Globus pallidus (tissue), 1 donor: ENCODE results near the gene CARD11.

ENCODE experiments used
- DNase-seq: peaks from one replicate; pipeline ENCODE4 v3.0.0-alpha.2; 2015; ENCODE audit warnings: low spot score

The CARD11 gene

DNA sequence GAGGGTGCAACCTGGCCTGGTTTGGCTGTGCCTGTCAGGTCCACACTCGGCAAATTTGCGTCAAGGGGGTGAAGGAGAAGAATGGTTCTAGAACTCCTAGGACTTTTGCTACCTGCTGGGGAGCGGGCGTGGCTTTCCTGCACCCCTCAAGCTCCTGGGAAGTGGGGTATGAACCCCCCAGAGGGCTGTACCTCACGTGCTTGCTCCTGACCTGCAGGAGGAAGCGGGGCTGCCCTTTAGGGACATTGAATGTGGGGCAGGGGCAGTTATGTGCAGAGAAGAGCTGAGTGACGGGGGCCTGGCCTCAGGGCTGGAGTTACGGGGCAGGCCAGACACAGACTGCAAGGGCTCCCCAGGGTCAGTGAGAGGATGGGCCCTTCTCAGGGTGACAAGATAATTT, 138.2 kb downstream of the CARD11 start:
- DNase-seq: no peak

DNA sequence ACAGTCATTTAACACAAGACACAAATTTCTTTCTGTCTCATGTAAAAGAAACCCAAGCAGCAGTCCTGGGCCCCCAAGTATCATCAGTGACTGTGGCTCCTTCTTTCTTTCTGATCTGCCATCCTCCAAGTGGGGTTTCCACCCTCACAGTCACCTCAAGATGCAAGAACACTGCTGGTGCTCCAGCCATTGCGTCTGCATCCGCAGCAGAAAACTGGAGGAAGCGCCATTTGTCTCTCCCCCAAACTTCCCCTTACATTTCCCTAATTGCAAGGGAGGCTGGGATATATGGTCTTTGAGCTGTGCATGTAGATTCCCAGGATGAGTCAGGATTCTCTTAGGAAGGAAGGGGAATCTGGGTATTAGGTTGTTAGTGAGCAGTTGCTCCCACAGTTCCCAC, 138.6 kb downstream of the CARD11 start:
- no peak for DNase-seq

DNA sequence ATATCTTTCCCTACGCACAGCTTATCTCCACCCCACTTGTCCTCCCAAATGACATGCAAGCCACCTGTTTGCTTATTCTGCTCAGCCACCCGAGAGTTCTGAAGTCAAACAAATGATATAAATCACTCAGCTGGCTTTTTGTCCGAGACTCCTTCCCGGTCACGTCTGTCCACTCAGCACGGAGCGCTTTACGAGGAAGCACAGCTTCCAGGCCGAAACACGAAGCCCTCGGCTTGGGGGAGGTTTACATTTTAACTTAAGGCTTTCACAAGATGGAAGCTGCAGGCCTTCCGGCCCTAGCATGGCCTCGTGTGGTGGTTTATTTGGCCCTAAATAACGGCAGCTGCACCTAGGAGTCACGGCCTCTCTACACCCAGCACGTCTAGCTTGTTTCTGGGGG, 139.5 kb downstream of the CARD11 start:
- DNase-seq: no peak

DNA sequence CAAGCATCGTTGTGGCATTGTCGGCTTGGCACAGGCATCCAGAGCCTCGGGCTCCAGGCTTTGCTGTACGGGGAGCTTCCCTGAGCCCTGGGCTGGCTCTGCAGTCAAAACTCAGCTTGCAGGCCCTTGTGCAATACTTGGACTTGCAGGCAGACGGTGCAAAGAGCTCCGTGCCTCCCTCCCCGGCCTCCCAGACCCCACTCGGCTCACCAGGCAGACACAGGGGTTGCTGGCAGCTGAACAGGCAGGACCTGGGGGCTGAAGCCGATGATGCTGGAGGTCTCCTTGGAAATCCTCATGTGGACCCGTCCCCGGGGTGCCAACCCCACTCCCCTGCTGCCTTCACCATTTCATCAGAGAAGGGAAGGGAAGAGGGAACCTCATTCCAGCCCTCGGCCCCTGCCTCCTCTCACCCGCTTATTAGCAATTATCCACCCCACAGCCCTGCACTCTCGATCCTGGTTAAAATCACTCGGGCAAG, 139.9 kb downstream of the CARD11 start:
- no peak for DNase-seq

DNA sequence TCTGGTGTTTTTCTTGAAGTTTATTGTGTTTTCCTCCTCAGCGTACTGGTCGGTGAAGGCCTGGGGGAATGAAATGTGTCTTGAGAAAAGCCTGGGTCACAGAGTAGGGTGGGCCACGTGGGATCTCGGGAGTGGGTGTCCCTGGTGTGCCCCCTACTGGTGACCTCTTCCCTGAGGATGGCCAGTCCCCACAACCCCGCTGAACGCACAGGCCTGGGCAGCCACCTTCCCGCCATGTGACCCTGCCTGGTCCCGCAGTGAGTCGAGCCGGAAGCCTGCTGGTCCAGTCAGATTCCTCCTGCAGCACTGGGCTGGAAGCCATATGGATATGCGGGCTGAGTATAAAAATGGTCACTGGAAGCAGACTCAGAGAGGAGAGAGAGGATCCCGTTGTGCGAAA, 146.6 kb downstream of the CARD11 start:
- no peak for DNase-seq

DNA sequence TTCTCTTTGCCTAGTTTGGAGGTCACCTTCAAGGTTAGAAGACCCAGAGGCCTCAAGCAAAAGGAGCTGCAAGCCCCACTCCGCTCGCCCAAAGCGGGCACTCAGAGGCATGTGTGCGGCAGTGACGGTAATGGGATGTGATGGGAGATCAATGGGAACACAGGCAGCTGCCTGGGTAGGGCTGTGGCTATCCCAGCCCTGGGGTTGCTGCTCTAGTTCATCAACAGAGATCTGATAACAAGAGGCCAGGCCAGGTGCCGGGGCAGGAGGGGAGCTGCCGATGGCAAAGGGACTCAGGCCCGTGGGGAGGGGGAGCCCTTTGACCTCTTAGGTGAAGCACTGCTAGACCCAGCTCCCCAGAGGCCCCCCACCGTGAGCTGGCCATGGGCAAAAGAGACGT, 147.5 kb downstream of the CARD11 start:
- DNase-seq: no peak

DNA sequence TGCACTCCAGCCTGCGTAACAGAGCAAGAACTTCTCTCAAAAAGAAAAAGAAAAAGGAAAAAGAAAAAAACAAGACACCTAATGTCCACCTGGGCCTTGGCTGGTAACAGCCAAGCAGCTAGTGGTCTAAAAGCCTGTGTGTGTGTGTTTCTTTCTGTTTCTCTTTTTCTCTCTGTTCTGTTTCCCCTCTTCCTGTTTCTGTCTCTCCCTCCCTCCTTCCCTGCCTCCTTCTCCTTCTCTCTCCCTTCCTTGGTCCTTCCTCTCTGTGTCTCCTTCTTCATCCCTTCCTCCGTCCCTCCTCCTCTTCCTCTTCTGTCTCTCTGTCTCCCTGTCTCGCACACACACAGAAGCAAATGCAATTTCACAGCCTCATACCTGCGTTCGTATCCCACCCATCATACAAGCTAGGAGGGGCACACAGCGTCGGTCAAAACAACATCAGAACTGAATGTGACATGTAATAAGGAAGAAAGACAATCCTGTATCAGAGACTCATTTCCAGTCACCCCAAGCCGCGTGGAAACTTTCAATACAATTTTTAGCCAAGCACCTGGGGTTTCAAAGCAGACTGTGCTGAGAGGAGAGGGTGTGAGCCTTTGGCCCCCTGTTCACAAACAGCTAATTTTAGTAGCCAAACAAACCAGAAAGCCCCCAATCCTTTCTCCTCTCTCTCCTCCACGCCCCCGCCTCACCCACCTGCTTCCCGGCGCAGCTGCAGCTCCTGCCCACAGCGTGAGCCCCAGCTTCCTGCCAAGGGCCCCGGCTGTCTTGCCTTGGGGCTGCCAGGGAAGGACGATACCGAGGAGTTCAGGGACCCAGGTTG, 149.3 kb downstream of the CARD11 start:
- DNase-seq: no peak

DNA sequence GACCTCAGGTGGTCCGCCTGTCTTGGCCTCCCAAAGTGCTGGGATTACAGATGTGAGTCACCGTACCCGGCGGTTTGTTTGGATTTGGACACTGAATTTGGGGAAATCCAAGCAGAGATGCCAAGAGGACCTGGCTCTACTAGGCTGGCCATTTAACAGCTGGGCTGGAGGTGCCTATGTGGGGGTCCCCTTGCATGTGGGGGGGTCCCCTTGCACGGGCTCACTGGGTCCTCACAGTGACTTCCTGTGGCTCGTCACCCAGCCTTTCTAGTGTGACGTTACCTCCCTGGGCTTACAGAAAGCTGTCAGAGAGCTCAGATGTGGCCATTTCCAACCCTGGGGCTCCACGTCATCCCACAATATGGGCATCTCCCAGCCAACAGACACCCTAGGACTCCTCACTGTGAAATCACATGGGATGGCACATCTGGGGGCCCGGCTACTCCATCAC, 150.2 kb downstream of the CARD11 start:
- DNase-seq: no peak

DNA sequence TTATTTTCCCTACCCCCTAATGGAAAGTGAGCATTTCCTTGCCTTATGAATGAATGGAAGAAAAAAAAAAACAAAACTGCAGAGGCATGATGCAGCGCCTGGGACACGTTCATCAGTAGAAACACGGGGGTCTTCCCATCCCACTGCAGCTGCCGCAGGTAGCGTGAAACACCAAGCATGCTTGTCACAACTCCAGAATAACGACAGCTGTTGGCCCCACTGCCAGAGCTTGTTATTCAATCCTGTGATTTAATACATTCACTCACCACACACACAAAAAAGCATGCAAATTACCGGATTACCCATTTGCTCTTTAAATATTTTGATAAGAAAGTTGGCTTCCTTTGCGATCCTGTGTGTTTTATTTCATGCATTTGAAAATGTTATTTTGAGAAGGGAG, 151.1 kb downstream of the CARD11 start:
- no peak for DNase-seq

DNA sequence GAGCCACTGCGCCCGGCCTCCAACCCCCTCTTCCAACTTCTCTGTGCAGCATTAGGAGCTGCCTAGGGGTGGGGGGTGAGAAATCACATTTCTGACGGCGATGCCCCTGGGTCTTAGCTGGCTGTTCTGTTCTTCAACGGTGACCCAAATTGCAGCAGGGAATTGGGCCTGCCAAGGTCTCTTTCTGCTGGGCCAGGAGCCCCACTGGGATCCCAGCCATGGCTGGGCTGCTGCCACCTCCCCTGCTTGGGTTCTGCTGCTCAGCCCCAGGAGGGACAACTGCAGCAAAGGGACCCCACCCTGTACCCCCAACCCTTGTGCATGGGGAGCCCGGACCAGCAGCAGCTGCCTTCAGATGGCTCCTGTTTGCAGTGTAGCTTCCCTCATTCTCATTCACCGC, 155.9 kb downstream of the CARD11 start:
- DNase-seq: no peak

DNA sequence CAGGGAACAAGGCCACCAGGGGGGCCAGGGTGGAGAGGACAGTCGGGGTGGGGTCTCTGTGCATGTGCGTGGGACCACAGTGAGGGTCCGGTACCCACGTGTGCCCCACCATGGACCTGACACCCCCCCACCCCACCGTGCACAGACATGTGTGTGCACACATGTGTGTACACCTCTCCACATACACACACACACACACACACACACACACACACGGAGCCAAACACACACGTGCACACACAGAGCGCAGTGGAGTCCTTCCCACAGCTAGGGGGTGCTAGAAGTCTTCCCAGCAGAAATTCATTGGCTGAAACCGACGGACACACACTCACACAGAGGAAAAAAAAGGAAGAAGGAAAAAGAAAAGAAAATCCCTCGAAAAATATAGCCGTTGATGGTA, 156.8 kb downstream of the CARD11 start:
- DNase-seq: peak; percentile 47

DNA sequence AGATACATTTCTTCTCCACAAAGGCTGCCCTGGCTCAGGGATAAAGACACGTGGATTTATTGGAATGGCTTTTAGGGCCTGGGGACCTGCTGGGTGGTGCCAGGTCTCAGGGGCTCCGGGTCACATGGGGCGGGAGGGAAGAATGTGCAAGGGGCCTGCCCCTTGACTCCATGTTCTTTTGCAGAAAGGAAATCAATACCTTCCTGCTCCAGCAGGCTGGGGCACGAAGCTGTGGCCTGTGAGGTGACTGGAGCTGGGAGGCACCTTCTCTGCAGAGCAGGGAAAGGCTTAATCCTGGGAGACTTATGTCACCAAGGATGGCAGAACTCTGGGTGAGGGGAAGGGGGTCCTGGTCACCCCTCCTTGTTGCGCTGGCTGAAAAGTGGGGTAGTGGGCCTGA, 157.3 kb downstream of the CARD11 start:
- no peak for DNase-seq

DNA sequence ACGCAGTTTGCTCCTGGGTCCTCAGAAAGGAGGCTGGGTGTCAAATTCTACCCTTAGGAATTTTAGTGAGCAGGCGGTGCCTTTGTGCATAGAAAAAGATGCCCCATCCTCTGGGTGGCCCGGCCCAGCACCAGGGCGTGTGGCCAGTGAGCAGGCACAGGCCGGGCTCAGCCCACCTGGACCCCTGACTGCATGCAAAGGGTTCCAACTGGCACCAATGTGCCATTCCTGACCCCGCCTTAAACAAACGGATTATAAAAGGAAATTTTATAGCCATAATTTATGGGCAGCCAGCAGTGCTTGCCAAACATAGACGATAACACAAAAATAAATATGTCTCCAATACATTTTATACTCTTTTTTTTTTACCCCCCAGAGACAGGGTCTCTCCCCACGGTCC, 159.5 kb downstream of the CARD11 start:
- no peak for DNase-seq

DNA sequence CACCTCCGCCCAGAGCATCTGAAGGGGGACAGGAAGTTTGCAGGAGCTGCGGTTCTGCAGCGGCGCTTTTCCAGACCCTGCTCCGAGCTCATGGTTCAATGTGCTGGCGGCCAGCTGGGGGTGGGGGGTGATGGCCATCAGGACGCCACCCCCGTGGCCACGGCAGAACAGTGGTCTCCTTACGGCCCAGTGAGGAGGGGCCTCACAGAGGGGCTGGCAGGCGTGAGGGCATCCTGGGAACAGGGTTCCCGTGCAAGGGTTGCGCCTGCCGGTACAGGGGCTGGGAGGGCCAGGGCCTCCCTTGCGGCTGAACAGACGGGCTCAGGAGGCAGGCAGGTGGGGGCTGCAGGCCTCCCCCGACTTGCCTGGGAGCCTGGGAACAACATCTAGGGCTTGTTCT, 160.6 kb downstream of the CARD11 start:
- no peak for DNase-seq

DNA sequence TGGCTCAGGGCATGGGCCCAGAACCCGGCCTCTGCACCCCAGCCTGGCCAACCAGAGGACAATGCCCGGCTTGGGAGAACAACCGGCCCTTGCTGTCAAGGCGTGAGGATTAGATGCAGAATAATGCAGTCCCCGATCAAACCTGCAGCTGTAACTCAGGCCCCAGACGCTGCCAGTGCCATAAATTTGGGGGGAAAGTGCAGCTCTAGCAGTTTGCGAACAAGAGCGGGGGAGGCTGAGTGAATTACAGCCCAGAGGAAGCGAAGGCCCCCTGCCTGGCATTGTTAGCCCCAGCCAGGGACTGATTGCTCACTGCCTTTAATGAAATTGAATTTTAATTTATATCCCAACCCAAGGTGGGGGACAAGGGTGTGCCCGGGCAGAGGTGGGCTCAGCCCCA, 161.6 kb downstream of the CARD11 start:
- no peak for DNase-seq

DNA sequence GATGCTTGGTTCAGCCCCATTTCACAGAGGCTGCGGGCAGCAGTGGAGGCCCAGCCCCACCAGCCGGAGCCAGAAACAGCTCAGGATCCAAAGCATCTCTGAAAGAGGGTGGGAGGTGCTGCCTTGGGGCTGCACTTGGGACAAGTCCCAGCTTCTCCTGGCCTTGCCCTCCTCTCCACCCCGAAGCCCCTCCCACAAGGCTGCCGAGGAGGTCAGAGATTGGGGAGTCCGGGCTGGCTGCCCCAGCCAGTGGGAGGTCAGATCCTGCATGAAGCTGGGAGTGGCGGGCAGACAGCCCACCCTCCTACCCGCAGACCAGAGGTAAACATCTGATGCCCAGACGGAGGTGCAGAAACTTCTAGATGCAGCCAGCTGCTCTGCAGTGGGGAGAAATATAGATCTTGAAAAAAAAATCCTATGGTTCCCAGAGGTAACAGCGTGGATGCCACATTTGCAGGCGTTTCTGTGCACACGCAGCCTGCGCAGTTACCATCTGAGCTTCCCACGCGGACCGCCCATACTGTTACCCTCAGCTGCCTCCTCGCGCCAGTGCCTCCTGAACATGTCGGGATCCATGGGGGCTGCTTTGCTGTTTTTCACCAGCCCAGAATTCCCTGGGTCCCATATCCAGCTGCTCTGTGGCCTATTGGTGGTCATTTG, 162.7 kb downstream of the CARD11 start:
- DNase-seq: no peak

DNA sequence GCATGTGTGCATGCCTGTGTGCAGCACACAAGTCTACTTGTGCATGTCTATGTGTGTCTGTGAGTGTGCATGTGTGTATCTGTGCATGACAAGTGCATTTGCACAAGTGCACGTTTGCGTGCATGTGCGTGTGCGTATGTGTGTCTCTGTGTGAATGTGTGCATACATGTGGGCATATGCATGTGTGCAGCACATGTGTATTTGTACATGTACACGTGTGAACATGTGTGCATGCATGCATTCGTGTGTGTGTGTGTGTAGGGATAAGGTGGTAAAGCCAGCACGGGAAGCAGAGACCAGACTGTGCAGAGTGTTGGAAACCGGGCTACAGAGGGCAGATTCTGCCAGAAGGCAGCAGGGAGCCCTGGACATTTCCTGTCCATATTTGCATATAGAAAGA, 163.6 kb downstream of the CARD11 start:
- no peak for DNase-seq

DNA sequence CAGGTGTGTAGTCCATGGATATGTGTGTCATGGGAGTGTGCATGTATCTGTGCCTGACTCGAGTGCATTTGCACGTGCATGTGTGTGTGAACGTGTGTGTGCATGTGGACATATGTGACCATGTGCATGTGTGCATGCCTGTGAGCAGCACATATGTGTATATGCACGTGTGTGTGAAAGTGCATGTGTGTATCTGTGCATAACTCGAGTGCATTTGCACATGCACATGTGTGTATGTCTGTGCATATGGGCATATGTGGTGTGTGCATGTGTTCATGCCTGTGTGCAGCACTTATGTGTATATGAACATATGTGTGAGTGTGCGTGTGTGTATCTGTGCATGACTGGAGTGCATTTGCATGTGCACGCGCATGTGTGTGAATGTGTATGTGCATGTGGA, 164.3 kb downstream of the CARD11 start:
- no peak for DNase-seq

DNA sequence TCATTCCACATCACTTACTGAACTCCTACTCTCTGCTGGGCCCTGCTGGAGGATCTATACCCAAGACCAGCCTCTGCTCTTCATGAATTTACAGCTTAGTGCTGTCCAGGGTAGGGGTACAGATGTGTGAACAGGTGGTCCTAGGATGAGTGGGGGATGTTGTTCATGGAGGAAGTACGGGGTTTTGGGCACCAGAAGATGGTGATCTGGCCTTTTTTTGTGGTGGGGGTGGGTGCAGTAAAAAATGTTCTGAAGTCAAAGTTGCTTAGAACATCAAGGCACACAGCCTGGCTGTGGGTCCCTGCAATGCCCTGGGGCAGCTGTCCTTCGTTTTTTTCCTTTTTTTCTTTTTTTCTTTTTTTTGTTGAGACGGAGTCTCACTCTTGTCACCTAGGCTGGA, 165.4 kb downstream of the CARD11 start:
- DNase-seq: no peak

DNA sequence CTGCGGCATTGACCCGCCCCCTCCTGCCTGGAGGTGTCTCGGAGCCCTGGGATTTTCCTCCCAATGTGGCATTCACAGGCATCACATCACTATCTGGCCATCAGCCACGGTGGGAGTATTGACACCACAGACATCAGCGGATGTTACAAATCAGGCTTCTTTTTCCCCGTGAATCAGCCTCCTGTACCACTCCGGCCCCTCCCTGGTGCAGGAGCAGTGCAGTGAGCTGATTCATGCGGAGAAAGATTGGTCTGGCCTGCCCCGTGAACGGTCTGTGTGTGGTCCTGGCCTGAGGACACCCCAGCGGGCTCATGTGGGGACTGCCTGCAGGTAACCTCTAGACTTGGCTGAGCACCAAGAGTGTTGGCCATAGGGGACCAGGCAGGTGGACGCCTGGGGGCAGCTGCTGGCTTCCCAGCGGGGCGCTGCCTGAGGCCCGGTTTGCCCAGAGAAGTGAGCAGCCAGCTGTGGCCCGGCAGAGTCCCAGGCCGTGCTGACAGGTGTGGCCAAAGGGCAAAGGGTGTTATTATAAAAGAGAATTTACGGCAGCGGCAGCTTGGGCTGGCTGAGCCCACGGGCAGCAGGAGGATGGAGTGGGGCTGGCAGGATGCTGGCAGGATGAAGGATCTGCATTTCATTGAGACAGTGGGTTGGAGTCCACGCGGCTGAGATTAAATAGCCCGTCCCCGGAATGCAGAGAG, 167.5 kb downstream of the CARD11 start:
- DNase-seq: no peak

DNA sequence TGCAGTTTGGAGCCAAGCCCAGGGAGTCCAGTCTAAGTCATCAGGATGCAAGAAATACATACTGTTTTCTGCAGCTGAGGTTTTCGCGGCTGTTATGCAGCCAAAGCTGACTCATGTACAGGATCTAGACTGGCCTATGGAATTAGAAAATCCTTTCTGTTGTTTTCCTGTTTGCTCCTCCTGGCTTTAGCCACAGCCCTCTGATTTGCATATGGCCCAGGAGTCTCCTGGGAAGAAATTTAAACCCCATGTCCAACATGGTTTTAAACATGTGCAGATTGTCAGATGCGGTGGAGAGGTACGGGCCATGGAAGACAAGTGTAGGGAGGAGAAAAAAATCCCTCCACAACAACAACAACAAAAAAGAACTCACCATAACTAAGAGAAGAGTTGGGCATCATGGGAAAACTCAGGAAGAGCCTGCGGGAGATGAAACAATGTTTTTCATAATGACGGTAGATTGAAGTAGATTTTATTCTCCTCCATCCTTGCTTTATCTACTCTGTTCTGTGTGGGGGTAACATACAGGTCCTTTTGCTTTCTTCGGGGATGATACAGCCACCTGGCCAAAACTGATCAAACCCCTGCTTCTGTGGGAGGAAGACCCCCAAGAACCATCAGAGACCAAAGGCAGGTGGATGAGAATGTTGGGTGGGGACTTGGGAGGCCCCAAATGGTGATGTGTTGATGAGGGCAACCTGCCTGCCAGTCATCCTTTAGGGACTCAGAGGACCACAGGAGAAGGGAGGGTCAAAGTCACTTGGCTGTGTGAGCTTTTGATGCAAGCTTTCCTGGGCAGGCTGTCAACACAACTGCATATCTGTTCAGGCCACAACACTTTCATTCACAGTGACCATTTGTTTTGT, 169.7 kb downstream of the CARD11 start:
- DNase-seq: no peak

DNA sequence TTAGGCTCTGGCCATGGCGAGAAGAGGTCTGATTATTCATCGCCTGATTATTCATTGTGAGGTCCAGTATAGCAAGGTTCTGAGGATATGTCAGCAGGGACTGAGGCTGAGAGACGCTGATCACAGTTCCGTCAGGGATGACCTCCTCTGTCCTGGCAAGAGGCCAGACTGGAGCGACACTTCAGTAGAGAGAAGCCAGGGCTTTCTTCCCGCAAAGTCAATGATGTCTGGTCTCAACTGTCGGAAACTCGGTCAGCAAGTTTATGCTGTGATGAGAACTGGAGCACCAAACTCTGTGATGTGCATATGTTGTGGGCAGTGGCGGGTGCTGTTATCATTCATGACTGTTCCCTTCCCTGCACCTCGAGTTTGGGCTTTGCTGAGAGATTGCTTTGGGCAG, 170.5 kb downstream of the CARD11 start:
- no peak for DNase-seq
